Astrocyte (in vitro differentiated cells and primary cell): ENCODE data around the gene SMPD3.

Experiments
- EZH2 ChIP-seq: IDR thresholded peaks from 2 replicates; pipeline ENCODE4 v1.6.1; 2012; ENCODE audit warnings: mild to moderate bottlenecking, low read length, inconsistent platforms; ENCODE audit not compliant: insufficient read depth
- TF ChIP-seq, protein P1 (sequence below): IDR thresholded peaks from 2 replicates; pipeline ENCODE4 v1.5.1; 2011; ENCODE audit warnings: low read depth, mild to moderate bottlenecking, inconsistent platforms, low read length, moderate library complexity; ENCODE audit not compliant: insufficient read depth

DNA sequence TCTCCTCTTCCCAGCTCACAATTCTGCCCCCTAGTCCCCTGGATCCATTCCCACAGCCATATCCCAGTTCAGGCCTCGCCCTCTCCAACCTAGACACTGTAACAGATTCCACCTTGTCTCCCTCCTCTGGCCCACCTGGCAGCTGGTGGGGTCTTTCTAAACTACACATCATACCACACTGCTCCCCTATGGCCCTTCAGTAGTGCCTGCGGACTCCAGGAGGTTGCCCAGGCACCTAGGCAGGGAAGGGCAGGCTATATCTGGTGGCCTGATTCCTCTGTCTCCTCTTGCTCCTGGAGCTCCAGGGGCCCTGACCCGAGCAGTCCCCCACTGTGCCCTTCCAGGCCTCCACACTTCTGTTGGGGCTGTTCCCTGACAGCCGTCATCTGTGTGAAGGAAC lies 64.5 kb downstream of the SMPD3 start:
- TF ChIP-seq EZH2 = no peak
- TF ChIP-seq, protein P1, sequence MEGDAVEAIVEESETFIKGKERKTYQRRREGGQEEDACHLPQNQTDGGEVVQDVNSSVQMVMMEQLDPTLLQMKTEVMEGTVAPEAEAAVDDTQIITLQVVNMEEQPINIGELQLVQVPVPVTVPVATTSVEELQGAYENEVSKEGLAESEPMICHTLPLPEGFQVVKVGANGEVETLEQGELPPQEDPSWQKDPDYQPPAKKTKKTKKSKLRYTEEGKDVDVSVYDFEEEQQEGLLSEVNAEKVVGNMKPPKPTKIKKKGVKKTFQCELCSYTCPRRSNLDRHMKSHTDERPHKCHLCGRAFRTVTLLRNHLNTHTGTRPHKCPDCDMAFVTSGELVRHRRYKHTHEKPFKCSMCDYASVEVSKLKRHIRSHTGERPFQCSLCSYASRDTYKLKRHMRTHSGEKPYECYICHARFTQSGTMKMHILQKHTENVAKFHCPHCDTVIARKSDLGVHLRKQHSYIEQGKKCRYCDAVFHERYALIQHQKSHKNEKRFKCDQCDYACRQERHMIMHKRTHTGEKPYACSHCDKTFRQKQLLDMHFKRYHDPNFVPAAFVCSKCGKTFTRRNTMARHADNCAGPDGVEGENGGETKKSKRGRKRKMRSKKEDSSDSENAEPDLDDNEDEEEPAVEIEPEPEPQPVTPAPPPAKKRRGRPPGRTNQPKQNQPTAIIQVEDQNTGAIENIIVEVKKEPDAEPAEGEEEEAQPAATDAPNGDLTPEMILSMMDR = no peak
